Mesodermal cell (in vitro differentiated cells): Measurements from ENCODE around the gene ZNF35.

Source experiments
- H3K27ac ChIP-seq: 2 replicates; pipeline ENCODE4 v1.7.0; 2013; ENCODE audit warnings: mild to moderate bottlenecking, low read depth, low read length, moderate library complexity; ENCODE audit not compliant: severe bottlenecking
- H3K36me3 ChIP-seq: 2 replicates; pipeline ENCODE4 v1.7.1; 2013; ENCODE audit warnings: mild to moderate bottlenecking, low read length, moderate library complexity; ENCODE audit not compliant: control insufficient read depth, insufficient read depth
- H3K4me1 ChIP-seq: one replicate; pipeline ENCODE4 v1.7.1; 2013; ENCODE audit warnings: mild to moderate bottlenecking, low read length; ENCODE audit not compliant: insufficient read depth, control insufficient read depth, poor library complexity, severe bottlenecking
- H3K4me3 ChIP-seq: 2 replicates; pipeline ENCODE4 v1.7.0; 2013; ENCODE audit warnings: low read length, control low read depth, mild to moderate bottlenecking; ENCODE audit not compliant: insufficient read depth, poor library complexity, severe bottlenecking; ENCODE audit errors: extremely low read depth
- H3K9me3 ChIP-seq: 2 replicates; pipeline ENCODE4 v1.7.1; 2013; ENCODE audit warnings: mild to moderate bottlenecking, low read length, moderate library complexity; ENCODE audit not compliant: control insufficient read depth
- WGBS, 2 experiments: methylation state at CpG; one replicate each; pipeline ENCODE4 v1.1.5; 2013; ENCODE audit warnings: missing lambda C conversion rate in 2 of 2; ENCODE audit not compliant: insufficient coverage in 2 of 2; 5-methylcytosine and 5-hydroxymethylcytosine counted together

The ZNF35 gene

GRCh38 chr3:44685128-44685800, 36.7 kb downstream of the ZNF35 start:
- WGBS, 2 experiments = 14 to 20% methylated on average over 18 to 28 of the region's 48 CpGs

GRCh38 chr3:44687898-44688297, 39.4 kb downstream of the ZNF35 start:
- H3K4me3 ChIP-seq = no peak overlapping the region
- H3K27ac ChIP-seq = no peak overlapping the region
- peaks cover 13% of the 10 kb centered on the region for H3K9me3 ChIP-seq
- no peaks in the 10 kb centered on the region for H3K4me1 ChIP-seq
- peaks cover 12% of the 10 kb centered on the region for H3K36me3 ChIP-seq
- no CpG with 5 or more reads among the region's 1 CpG for WGBS, 2 experiments

More at GRCh38 chr3:44685128-44685800, 36.7 kb downstream of the ZNF35 start:
- Histone ChIP-seq H3K4me1 (no peaks in the 10 kb centered on the region), H3K36me3 (peaks cover 17% of the 10 kb centered on the region), H3K4me3 (peak overlapping the region; percentile 77), H3K27ac (no peak overlapping the region), H3K9me3 (peaks cover 19% of the 10 kb centered on the region)
